GM19023 (cell line): ENCODE data around the gene CTNNA2.
"Not testable (repeated sequence)": the region's sequence is repeated elsewhere in the genome, so short reads cannot be mapped to it uniquely, and the experiment has no call there.

Source experiments
- ATAC-seq: cut with Tn5 transposase; IDR thresholded peaks from one replicate; pipeline ENCODE4 v1.9.1; 2021; ENCODE audit warnings: mild to moderate bottlenecking, moderate library complexity; ENCODE audit not compliant: unreplicated experiment

The CTNNA2 gene

GRCh38 chr2:80126596-80127189 is 613.8 kb downstream of the CTNNA2 start:
- ATAC-seq, result no peak

DNA sequence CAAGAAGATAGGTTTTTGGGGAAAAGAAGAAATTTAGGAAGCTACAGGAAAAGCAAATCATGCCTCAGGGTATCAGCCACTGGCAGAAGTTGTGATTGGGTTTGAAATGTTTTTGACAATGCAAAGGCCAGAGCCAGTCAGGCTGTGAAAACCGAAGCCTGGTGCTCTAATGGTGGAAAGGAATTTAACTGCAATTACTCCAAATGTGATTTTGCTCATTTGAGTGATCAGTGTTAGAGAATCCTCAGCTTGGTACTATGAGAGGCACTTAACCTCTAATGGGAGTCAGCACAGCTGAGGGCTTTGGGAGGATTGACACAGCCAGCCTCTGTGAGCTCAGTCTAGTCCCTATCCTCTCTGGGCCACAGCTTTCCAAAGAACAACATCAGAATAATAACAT is 615.2 kb downstream of the CTNNA2 start:
- ATAC-seq, result no peak

DNA sequence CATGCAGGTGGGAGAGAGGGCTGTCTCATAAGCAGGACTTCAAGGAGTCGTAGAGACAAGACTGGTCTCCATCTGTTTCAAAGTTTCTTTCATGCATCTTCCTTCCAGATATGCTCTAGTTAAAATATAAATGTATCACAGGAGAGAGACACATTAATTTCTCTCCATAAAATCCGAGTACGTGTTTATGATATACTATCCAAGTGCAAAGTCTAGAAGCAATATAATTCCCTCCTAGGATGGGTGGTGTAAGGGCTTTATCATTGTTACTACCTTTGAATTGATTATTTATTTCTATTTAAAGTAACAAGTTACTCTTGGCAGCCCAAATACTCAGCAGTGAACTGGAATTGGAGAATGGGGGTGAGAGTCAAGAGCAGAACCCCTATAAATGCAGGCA is 619.4 kb downstream of the CTNNA2 start:
- no peak for ATAC-seq

GRCh38 chr2:80135001-80135400 is 622.1 kb downstream of the CTNNA2 start:
- ATAC-seq, result no peak

- ATAC-seq, result no peak
Measured at GRCh38 chr2:80136338-80136737, 623.5 kb downstream of the CTNNA2 start.

- ATAC-seq, result no peak
Measured at GRCh38 chr2:80139001-80139400, 626.1 kb downstream of the CTNNA2 start.

GRCh38 chr2:80141007-80141726 is 628.3 kb downstream of the CTNNA2 start:
- ATAC-seq, result no peak

- no peak for ATAC-seq
Measured at GRCh38 chr2:80145499-80145898, 632.6 kb downstream of the CTNNA2 start.

GRCh38 chr2:80146757-80147156 is 633.9 kb downstream of the CTNNA2 start:
- not testable (repeated sequence) for ATAC-seq

GRCh38 chr2:80147690-80148089 is 634.8 kb downstream of the CTNNA2 start:
- no peak for ATAC-seq

DNA sequence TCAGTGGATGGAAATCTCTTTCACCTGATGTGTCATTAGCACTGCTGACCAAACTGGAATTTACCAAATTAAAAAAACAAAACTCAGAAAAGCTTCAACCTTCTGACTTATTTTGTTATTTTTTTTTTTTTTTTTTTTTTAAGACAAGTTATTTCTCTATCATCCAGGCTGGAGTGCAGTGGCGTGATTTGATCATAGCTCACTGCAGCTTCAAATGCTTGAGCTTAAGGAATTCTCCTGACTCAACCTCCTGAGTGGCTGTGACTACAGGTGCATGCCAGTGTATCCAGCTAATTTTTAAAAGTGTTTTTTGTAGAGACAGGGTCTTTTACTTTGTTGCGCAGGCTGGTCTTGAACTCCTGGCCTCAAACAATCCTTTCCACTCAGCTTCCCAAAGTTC is 636.1 kb downstream of the CTNNA2 start:
- ATAC-seq, result no peak

GRCh38 chr2:80149991-80150390 is 637.1 kb downstream of the CTNNA2 start:
- no peak for ATAC-seq

GRCh38 chr2:80151248-80151647 is 638.4 kb downstream of the CTNNA2 start:
- no peak for ATAC-seq

GRCh38 chr2:80151651-80152050 is 638.8 kb downstream of the CTNNA2 start:
- no peak for ATAC-seq

DNA sequence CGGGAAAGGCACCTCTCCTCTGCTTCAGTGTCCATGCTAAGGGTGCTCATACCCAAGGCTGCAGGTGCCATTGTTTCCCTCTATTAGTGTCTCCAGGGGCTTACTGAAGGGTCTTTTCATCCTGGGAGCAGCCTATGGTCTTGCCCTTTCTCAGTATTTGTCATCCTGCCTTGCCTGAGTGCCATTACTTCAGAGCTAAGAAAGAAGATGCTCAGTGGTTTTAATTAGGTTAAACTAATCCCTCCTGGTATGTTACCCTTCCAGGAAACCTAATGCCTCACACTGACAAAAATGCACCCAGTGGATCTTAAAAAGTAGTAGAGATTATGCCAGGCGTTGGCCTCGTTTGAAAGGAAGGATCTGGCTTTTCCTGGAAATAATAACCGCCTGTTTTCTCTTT is 640.3 kb downstream of the CTNNA2 start:
- no peak for ATAC-seq

- ATAC-seq, result no peak
Measured at GRCh38 chr2:80153768-80154167, 640.9 kb downstream of the CTNNA2 start.

GRCh38 chr2:80154231-80154915 is 641.5 kb downstream of the CTNNA2 start:
- no peak for ATAC-seq

DNA sequence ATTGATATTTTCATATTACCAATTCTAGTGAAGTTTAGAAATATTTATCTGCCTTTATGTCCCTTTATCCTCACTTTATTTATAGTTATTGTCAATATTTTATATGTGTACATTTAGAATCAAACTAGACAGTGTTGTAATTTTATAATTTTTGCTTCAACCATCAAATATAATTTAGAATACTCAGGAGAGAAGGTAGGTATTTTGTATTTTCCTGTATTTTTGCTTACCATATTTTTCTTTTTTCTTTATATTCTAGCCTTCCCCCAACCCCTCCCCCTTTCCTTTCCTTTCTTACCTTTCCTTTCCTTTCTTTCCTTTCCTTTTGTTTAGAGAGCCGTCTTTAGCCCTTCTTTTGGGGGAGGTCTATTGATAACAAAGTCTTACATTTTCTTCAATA is 651.5 kb downstream of the CTNNA2 start:
- no peak for ATAC-seq

DNA sequence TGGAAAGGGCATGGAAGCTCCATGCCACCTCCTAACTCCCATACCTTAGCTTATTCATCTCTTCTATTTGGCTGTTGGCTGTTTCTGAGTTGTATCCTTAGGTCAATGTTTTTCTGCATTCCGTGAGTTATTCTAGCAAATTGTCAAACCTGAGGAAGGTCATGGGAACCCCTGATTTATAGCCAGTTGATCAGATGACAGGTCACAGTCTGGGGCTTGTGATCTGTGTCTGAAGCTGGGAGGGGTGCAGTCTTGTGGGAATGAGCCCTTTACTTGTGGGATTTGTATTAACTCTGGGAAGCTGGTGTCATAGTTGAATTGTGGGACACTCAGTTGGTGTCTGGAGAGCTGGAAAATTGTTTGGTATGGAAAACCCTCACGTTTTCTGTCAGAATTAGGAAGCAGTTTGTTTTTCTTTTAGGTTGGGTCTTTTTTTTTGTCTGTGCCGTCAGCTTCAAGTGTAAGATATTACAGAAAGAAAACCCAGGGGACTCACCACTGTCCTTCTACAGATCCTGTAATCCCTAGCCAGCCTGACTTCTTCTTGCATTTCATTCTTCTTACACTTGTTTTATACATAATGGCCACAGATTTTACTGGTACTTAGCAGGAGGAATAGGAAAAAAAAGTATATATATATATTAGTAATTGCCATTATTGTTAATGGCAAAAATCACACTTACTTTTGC is 653.8 kb downstream of the CTNNA2 start:
- no peak for ATAC-seq

GRCh38 chr2:80167284-80167808 is 654.5 kb downstream of the CTNNA2 start:
- no peak for ATAC-seq

DNA sequence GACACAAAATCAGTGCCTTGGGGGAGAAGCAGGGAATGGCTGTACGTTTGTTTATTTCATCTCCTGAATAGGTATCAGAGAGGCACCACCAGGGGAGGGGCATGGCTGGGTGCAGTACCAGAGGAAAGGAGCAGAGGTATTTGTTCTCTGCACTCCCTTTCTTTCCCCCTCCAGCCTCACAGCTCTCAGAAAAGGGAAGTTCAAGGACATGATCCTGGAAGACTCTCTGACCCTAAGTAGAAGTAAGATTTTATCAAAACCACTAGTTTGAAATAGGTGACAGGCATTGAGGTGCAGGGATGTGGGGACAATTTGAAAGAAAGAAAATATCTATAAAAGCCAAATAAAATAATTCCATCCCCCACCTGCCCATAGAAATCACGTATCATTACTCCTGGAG is 655.2 kb downstream of the CTNNA2 start:
- ATAC-seq, result no peak
